Measurements from ENCODE around the gene RBP5. TPM values are rescaled to one million over a fixed set of nuclear protein-coding genes. Genes with fewer than 3 reads are reported as not detected.

Gene RBP5
- total and polyA plus RNA-seq, 2 experiments from 2014 or later = 1.5 to 8.9 TPM

DNA sequence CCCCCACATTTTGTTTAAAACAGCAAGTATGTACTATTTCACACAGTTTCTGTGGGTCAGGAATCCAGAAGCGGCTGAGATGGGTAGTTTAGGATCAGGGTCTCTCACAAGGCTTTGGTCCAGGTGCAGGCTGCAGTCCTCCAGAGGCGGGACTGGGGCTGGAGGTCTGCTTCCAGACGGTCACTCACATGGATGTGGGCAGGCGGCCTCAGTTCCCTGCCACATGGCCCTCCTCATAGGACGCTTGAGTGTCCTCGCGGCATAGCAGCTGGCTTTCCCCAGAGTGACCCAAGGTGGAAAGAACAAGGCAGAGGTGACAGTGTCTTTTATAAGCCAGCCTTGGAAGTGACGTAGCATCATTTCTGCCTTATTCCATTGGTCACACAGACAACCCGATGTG, 11.8 kb downstream of the RBP5 start:
- Histone ChIP-seq H3K27me3 (no peaks in the 10 kb centered on the region), H3K9me3 (ENCODE audit: low read depth) (no peaks in the 10 kb centered on the region), H3K4me1 (ENCODE audit: low read depth) (no peaks in the 10 kb centered on the region), H3K27ac (no peak overlapping the region), H3K4me3 (no peak overlapping the region), H3K36me3 (no peaks in the 10 kb centered on the region)
- TF ChIP-seq, protein P1, sequence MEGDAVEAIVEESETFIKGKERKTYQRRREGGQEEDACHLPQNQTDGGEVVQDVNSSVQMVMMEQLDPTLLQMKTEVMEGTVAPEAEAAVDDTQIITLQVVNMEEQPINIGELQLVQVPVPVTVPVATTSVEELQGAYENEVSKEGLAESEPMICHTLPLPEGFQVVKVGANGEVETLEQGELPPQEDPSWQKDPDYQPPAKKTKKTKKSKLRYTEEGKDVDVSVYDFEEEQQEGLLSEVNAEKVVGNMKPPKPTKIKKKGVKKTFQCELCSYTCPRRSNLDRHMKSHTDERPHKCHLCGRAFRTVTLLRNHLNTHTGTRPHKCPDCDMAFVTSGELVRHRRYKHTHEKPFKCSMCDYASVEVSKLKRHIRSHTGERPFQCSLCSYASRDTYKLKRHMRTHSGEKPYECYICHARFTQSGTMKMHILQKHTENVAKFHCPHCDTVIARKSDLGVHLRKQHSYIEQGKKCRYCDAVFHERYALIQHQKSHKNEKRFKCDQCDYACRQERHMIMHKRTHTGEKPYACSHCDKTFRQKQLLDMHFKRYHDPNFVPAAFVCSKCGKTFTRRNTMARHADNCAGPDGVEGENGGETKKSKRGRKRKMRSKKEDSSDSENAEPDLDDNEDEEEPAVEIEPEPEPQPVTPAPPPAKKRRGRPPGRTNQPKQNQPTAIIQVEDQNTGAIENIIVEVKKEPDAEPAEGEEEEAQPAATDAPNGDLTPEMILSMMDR (IDR thresholded peaks at IDR 0.05; ENCODE audit: low read depth, low read length) = no peak
- no peak for DNase-seq (ENCODE audit: low read depth in 1 of 2, low spot score in 1 of 2)

DNA sequence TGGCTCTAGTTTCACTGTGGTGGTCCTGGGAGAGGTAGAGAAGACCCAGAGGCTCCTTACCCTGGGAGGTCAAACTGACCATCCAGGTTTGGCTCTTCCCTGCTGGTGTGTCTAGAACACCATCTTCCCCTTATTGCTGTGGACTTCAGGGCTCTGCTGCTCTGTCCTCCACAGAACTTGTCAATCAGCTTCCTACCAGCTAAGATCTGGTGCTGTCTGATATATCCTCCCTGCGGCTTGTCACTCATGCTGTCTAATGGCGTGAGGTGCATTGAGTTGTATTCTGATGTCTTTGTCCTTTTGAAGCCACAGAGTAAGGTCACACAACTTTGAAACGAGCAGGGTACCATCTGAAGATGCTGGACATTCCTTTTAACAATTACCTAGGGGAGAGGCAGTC, 12.5 kb downstream of the RBP5 start:
- Histone ChIP-seq H3K4me1 (ENCODE audit: low read depth) (no peaks in the 10 kb centered on the region), H3K9me3 (ENCODE audit: low read depth) (no peaks in the 10 kb centered on the region), H3K27me3 (no peaks in the 10 kb centered on the region), H3K36me3 (no peaks in the 10 kb centered on the region), H3K27ac (no peak overlapping the region), H3K4me3 (no peak overlapping the region)
- DNase-seq (ENCODE audit: low read depth in 1 of 2, low spot score in 1 of 2) = no peak
- TF ChIP-seq, protein P1 (IDR thresholded peaks at IDR 0.05; ENCODE audit: low read depth, low read length) = no peak

DNA sequence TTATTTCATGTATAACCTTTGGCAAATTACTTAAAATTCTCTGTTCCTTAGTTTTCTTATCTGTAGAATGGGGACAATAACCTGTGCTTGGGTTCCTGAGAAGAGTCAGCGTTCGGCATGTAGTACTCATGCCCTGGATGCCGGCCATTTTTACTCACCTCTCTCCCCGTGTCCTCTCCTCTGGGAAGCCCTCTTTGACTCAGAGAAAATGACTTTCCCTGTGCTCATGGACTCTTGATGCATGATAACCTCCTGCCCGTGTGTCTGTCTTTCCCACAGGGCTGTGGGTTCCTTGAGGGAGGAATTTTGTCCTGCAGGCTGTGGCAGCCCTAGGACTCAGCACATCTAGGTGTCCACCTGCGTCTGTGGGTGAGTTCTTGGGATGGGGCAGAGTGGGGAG, 13.8 kb downstream of the RBP5 start:
- Histone ChIP-seq H3K27me3 (no peaks in the 10 kb centered on the region), H3K4me3 (no peak overlapping the region), H3K4me1 (ENCODE audit: low read depth) (no peaks in the 10 kb centered on the region), H3K36me3 (no peaks in the 10 kb centered on the region), H3K27ac (no peak overlapping the region), H3K9me3 (ENCODE audit: low read depth) (no peaks in the 10 kb centered on the region)
- TF ChIP-seq, protein P1 (IDR thresholded peaks at IDR 0.05; ENCODE audit: low read depth, low read length) = no peak
- DNase-seq (ENCODE audit: low read depth in 1 of 2, low spot score in 1 of 2) = no peak

DNA sequence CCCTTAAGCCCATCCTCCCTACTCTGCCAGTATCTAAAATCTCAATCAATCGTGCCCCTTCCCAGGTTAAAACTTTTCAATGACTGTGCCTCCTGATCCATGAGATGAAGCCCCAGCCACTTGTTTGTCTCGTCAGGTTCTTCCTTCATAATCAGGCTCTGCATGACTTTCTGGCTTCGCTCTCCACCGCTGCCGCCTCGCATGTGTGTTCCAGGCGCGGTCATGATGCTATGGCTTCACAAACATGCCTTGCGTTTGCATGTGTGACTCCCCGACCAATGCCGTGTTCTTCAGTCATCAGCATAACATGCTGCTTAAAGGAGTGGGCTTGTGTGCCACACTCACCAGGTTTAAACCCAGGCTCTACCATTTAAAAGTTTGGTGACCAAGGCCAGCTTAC, 14.7 kb downstream of the RBP5 start:
- no peak for DNase-seq (ENCODE audit: low read depth in 1 of 2, low spot score in 1 of 2)
- Histone ChIP-seq H3K9me3 (ENCODE audit: low read depth) (no peaks in the 10 kb centered on the region), H3K4me3 (no peak overlapping the region), H3K27me3 (no peaks in the 10 kb centered on the region), H3K27ac (no peak overlapping the region), H3K36me3 (no peaks in the 10 kb centered on the region), H3K4me1 (ENCODE audit: low read depth) (no peaks in the 10 kb centered on the region)
- TF ChIP-seq, protein P1 (IDR thresholded peaks at IDR 0.05; ENCODE audit: low read depth, low read length) = no peak

DNA sequence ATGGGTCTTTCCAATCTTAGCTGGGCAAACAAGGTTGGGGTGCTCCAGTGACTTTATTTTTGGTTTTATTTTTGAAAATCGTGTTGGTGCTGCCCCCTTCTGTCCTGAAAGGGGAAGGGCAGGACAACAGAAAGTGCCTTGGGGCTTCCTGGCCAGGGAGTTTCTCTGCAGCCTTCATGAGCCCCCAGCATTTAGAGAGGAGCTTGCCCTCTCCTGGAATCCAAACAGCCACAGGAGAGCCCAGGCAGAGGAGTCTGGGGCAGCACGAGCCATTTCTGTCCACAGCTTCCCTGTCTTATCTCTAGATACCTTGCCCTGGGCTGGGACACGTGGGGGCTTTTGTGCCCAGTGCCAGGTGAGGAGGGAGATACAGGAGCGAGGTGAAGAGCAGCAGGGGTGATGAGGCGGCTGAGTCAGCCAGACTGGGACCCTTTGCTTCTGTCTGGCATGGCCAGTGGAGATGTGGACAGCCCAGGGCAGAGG, 15.3 kb downstream of the RBP5 start:
- H3K4me1 ChIP-seq (ENCODE audit: low read depth) = no peaks in the 10 kb centered on the region
- H3K36me3 ChIP-seq = no peaks in the 10 kb centered on the region
- TF ChIP-seq, protein P1 (IDR thresholded peaks at IDR 0.05; ENCODE audit: low read depth, low read length) = peak; percentile 76
- peak; percentile 40 to 69 for DNase-seq (ENCODE audit: low read depth in 1 of 2, low spot score in 1 of 2)
- no peak overlapping the region for H3K27ac ChIP-seq
- no peak overlapping the region for H3K4me3 ChIP-seq
- no peaks in the 10 kb centered on the region for H3K27me3 ChIP-seq
- H3K9me3 ChIP-seq (ENCODE audit: low read depth) = no peaks in the 10 kb centered on the region

DNA sequence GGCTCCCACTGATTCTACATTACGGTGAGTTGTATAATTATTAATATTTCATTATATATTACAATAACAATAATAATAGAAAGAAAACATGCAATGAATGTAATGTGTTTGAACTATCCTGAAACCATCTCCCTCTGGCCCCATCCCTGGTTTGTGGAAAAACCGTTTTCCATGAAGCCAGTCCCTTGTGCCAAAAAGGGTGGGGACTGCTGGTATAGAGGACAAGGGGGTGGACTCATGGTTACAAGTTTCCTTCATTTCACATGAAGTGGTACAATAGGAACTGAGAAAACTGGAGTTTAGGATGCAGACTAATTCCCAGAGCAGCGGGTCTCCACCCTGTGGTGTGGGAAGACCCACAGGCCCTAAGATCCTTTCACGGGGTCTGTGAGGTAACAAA, 16.6 kb downstream of the RBP5 start:
- Histone ChIP-seq H3K4me1 (ENCODE audit: low read depth) (no peaks in the 10 kb centered on the region), H3K36me3 (no peaks in the 10 kb centered on the region), H3K9me3 (ENCODE audit: low read depth) (no peaks in the 10 kb centered on the region), H3K27ac (no peak overlapping the region), H3K4me3 (no peak overlapping the region), H3K27me3 (no peaks in the 10 kb centered on the region)
- TF ChIP-seq, protein P1 (IDR thresholded peaks at IDR 0.05; ENCODE audit: low read depth, low read length) = no peak
- peak in 1 of 2 donors; percentile 57 for DNase-seq (ENCODE audit: low read depth in 1 of 2, low spot score in 1 of 2)
